Measurements from ENCODE around the gene PRDM1.

Gene PRDM1

DNA sequence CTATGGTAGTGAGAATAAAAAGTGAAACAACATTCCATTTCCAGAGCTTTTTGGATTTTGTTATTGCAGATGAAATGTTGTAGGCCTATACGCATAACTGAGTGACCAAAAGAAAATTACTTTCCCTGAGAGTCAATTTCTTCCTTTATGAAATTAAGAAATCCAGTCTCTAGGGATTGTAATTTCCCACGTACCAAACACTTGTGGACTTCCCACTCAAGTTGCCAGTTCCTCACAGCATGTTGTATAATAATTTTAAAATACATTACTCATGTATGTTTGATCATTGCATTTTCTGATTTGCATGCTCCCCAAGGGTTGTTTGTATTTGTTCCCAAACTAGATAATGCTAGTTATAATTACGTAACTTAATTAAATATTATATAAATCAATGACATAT is 12.0 kb upstream of the PRDM1 start:
- Histone ChIP-seq H3K9me3 (ENCODE audit: insufficient read depth, low read depth, low read length) (no peaks in the 10 kb centered on the region), H3K27ac (ENCODE audit: low read length) (no peak overlapping the region), H3K36me3 (ENCODE audit: insufficient read depth, low read depth, low read length) (no peaks in the 10 kb centered on the region), H3K4me1 (ENCODE audit: insufficient read depth, low read length) (no peaks in the 10 kb centered on the region), H3K27me3 (ENCODE audit: insufficient read depth, low read length) (no peaks in the 10 kb centered on the region), H3K9ac (ENCODE audit: low read depth, low read length) (no peak overlapping the region), H3K4me3 (ENCODE audit: low read length) (no peak overlapping the region)

DNA sequence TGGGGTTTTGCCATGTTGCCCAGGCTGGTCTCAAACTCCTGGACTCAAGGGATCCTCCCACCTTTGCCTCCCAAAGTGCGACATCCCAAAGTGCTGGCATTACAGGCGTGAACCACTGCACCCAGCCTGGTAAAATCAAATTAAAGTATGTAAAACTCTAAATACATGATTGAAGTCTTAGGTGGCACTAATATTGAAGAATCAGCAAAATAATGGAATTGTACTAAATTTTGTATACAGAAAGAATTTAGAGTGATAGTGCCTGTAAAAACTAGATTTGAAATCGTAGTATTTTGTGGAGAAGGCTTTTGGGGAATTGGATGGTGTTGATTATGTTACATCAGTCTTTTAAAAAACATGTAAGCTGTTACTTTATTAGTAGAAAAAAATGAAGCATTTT is 10.0 kb upstream of the PRDM1 start:
- H3K27ac ChIP-seq (ENCODE audit: low read length) = no peak overlapping the region
- no peak overlapping the region for H3K4me3 ChIP-seq (ENCODE audit: low read length)
- no peaks in the 10 kb centered on the region for H3K36me3 ChIP-seq (ENCODE audit: insufficient read depth, low read depth, low read length)
- H3K4me1 ChIP-seq (ENCODE audit: insufficient read depth, low read length) = no peaks in the 10 kb centered on the region
- no peak overlapping the region for H3K9ac ChIP-seq (ENCODE audit: low read depth, low read length)
- no peaks in the 10 kb centered on the region for H3K27me3 ChIP-seq (ENCODE audit: insufficient read depth, low read length)
- H3K9me3 ChIP-seq (ENCODE audit: insufficient read depth, low read depth, low read length) = no peaks in the 10 kb centered on the region

DNA sequence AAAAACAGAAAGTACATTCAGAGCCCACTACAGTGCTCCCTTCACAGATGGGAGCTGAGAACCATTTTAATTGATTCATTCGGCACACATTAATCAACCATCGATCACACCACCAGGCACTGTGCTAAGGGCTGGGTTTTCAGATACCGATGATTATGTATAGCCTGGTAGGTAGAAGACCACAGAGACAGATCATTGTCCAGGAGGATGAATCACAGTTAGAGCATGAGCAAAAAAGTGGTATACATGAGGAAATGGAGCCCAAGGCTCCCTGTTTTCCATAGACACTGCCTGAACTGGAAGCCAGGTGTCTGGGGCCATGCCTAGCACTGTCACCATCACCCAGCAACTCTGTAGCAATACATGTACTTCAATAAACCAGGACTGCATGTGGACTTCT is 9.0 kb upstream of the PRDM1 start:
- Histone ChIP-seq H3K27me3 (ENCODE audit: insufficient read depth, low read length) (no peaks in the 10 kb centered on the region), H3K4me1 (ENCODE audit: insufficient read depth, low read length) (no peaks in the 10 kb centered on the region), H3K36me3 (ENCODE audit: insufficient read depth, low read depth, low read length) (no peaks in the 10 kb centered on the region), H3K27ac (ENCODE audit: low read length) (no peak overlapping the region), H3K9ac (ENCODE audit: low read depth, low read length) (no peak overlapping the region), H3K9me3 (ENCODE audit: insufficient read depth, low read depth, low read length) (no peaks in the 10 kb centered on the region), H3K4me3 (ENCODE audit: low read length) (no peak overlapping the region)

DNA sequence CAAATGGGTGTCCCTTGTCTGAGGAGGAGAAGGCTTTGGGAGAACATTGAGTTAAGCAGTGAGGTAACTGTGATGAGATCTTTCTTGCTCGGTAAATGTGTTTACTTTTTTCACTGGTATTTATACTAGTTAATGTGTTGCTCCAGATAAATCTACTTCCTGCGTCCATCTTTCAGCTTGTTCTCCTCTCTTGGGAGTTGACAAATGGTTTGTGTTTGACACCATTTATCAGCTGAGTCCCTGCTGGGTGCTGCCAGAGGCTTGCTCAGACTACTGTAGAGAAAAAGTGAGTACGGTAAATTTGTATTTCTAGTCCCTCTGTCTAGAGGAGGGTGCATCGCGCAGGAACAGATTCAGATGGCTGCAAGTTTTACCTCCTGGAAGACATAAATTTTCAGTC is 8.3 kb upstream of the PRDM1 start:
- Histone ChIP-seq H3K27ac (ENCODE audit: low read length) (no peak overlapping the region), H3K27me3 (ENCODE audit: insufficient read depth, low read length) (no peaks in the 10 kb centered on the region), H3K9me3 (ENCODE audit: insufficient read depth, low read depth, low read length) (no peaks in the 10 kb centered on the region), H3K4me3 (ENCODE audit: low read length) (no peak overlapping the region), H3K4me1 (ENCODE audit: insufficient read depth, low read length) (no peaks in the 10 kb centered on the region), H3K9ac (ENCODE audit: low read depth, low read length) (no peak overlapping the region), H3K36me3 (ENCODE audit: insufficient read depth, low read depth, low read length) (no peaks in the 10 kb centered on the region; the same call in 1 of the 2 replicates)

DNA sequence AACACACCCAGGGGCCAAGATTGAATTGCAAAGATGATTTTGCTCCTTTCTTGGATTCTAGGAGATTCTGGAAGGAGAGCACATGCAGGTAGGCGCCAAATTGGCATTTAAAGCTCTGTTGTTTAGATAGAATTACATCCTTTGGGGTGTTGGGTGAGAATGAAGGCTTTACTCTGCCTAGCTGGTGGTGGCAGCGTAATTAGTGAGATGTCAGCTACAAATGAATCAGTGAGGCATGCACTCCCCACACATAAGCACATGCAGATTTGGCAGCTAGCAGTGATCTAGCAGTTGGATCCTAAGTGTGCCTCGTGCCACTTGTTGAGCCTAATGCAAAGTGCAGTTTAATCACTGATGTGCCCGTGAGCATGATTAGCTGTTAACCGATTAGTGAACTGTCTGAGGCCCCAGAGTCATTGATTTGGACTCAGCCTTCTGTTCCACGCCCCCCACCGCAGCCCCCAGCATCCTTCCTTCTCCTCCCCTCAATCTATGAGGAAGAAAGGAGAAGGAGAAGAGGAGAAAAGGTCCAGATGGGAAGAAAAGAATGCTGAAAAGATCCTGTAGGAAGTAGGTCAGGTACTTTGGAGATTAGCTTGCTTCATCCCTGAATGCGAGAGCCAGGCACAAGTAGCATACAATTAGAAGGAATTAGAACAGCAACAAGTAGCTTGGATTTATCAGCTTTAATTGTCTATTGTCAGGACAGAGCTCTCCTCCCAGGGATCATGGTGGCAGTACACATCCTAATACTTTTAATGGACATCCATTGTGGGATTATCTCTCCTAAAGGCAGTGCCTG is 6.0 kb upstream of the PRDM1 start:
- no peak overlapping the region for H3K9ac ChIP-seq (ENCODE audit: low read depth, low read length)
- peaks cover 3% of the 10 kb centered on the region; the same call in 1 of the 2 replicates for H3K27me3 ChIP-seq (ENCODE audit: insufficient read depth, low read length)
- no peaks in the 10 kb centered on the region; the same call in 1 of the 2 replicates for H3K36me3 ChIP-seq (ENCODE audit: insufficient read depth, low read depth, low read length)
- no peak overlapping the region for H3K4me3 ChIP-seq (ENCODE audit: low read length)
- H3K4me1 ChIP-seq (ENCODE audit: insufficient read depth, low read length) = peaks cover 3% of the 10 kb centered on the region
- H3K9me3 ChIP-seq (ENCODE audit: insufficient read depth, low read depth, low read length) = no peaks in the 10 kb centered on the region
- no peak overlapping the region for H3K27ac ChIP-seq (ENCODE audit: low read length)

DNA sequence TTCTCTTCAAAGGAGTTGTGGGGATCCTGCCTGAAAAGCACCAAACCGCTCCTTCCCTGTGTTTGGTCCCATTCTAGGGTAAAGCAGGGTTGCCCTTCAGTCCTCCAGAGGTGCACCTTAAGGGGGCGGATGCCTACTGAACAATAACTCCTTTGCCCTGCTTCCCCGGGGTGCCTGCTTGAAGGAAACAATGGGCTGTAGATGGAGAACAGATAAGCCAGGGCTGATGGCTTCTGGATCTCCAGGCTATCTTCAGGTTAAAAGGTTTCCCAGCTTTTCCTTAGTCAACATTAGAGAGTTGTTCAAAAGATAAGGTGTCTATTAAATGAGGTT is 5.4 kb upstream of the PRDM1 start:
- H3K9ac ChIP-seq (ENCODE audit: low read depth, low read length) = no peak overlapping the region
- H3K36me3 ChIP-seq (ENCODE audit: insufficient read depth, low read depth, low read length) = no peaks in the 10 kb centered on the region; the same call in 1 of the 2 replicates
- H3K9me3 ChIP-seq (ENCODE audit: insufficient read depth, low read depth, low read length) = no peaks in the 10 kb centered on the region
- peaks cover 8% of the 10 kb centered on the region; the same call in 1 of the 2 replicates for H3K27me3 ChIP-seq (ENCODE audit: insufficient read depth, low read length)
- peaks cover 9% of the 10 kb centered on the region for H3K4me1 ChIP-seq (ENCODE audit: insufficient read depth, low read length)
- H3K4me3 ChIP-seq (ENCODE audit: low read length) = no peak overlapping the region
- no peak overlapping the region for H3K27ac ChIP-seq (ENCODE audit: low read length)

DNA sequence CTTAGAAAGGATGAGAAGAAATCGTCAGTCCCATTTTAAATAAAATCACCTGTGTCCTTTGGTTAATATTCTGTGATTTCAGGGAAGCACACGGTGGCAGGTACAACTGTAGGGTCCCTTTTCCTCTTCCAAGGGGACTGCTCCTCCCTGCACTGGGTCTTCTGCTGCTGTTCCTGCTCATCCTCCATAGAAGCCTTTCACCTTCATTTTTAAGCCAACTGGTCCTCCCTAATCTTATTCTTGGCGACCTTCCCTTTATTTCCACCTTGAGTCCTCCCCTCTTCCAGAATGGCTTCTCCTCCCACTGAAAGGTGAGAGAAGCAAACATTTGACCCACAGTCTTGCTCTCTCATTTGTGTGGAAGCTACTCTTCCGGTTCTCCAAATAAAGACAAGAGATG is 4.4 kb upstream of the PRDM1 start:
- H3K27ac ChIP-seq (ENCODE audit: low read length) = no peak overlapping the region
- no peak overlapping the region for H3K4me3 ChIP-seq (ENCODE audit: low read length)
- no peak overlapping the region for H3K9ac ChIP-seq (ENCODE audit: low read depth, low read length)

DNA sequence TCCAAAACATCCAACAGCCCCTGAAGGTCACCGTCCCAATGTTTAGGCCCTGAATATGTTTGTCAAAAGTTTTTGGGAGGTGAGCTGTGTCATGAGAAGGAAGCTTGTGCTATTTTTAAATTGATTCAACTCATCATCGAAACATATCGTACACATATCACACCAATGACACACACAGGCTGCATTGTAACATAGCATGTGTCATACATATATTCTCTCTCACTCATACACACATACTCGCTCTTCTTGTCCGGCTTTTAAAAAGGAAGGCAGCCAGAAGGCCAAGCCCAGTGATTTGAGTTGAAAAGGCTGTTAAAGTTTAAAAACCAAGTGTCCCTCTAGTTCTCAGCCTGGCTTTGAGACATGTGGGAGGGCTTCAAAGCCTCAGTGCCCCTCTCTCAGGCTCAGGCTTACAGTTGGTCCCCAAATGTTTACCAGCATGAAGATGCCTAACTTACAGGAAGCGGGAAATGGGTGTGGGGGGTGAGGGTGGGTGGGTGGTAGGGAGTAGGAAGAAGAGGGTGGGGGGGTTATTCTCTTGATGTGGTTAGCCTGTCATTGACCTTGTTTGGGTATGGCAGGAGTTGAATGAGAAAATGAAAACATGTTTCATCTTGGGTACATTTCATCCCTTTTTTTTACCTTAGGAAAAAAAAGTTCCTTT is 3.3 kb upstream of the PRDM1 start:
- H3K36me3 ChIP-seq (ENCODE audit: insufficient read depth, low read depth, low read length) = no peaks in the 10 kb centered on the region; the same call in 1 of the 2 replicates
- H3K4me1 ChIP-seq (ENCODE audit: insufficient read depth, low read length) = peaks cover 13% of the 10 kb centered on the region
- H3K4me3 ChIP-seq (ENCODE audit: low read length) = no peak overlapping the region
- no peaks in the 10 kb centered on the region for H3K9me3 ChIP-seq (ENCODE audit: insufficient read depth, low read depth, low read length)
- no peak overlapping the region for H3K9ac ChIP-seq (ENCODE audit: low read depth, low read length)
- H3K27ac ChIP-seq (ENCODE audit: low read length) = no peak overlapping the region
- peaks cover 25% of the 10 kb centered on the region; the same call in 1 of the 2 replicates for H3K27me3 ChIP-seq (ENCODE audit: insufficient read depth, low read length)

More for the DNA sequence above, 4.4 kb upstream of the PRDM1 start:
- H3K36me3 ChIP-seq (ENCODE audit: insufficient read depth, low read depth, low read length) = no peaks in the 10 kb centered on the region; the same call in 1 of the 2 replicates
- peaks cover 15% of the 10 kb centered on the region; the same call in 1 of the 2 replicates for H3K27me3 ChIP-seq (ENCODE audit: insufficient read depth, low read length)
- peaks cover 9% of the 10 kb centered on the region for H3K4me1 ChIP-seq (ENCODE audit: insufficient read depth, low read length)
- H3K9me3 ChIP-seq (ENCODE audit: insufficient read depth, low read depth, low read length) = no peaks in the 10 kb centered on the region

DNA sequence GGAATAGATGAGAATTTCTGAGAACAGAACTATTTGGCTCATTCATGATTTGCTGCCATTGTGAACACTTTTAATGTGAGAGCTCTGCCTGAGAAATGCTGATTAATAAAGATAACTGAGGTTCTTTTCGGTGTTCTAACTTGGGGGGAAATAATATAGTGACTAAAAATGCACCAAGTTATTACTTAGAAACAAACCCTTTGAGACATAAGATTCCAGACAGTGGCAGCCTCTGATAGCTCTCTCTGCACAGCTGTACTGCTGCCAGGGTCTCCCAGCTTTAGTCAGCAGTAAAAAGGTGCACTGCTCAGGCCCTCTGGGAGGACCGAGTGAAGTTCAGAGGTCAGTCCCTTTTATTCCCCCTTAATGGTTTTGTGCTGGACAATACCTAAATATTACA is 2.5 kb upstream of the PRDM1 start:
- Histone ChIP-seq H3K9ac (ENCODE audit: low read depth, low read length) (no peak overlapping the region), H3K4me1 (ENCODE audit: insufficient read depth, low read length) (peaks cover 20% of the 10 kb centered on the region), H3K9me3 (ENCODE audit: insufficient read depth, low read depth, low read length) (no peaks in the 10 kb centered on the region), H3K27me3 (ENCODE audit: insufficient read depth, low read length) (peaks cover 25% of the 10 kb centered on the region; the same call in 1 of the 2 replicates), H3K36me3 (ENCODE audit: insufficient read depth, low read depth, low read length) (no peaks in the 10 kb centered on the region; the same call in 1 of the 2 replicates), H3K27ac (ENCODE audit: low read length) (no peak overlapping the region), H3K4me3 (ENCODE audit: low read length) (no peak overlapping the region)

DNA sequence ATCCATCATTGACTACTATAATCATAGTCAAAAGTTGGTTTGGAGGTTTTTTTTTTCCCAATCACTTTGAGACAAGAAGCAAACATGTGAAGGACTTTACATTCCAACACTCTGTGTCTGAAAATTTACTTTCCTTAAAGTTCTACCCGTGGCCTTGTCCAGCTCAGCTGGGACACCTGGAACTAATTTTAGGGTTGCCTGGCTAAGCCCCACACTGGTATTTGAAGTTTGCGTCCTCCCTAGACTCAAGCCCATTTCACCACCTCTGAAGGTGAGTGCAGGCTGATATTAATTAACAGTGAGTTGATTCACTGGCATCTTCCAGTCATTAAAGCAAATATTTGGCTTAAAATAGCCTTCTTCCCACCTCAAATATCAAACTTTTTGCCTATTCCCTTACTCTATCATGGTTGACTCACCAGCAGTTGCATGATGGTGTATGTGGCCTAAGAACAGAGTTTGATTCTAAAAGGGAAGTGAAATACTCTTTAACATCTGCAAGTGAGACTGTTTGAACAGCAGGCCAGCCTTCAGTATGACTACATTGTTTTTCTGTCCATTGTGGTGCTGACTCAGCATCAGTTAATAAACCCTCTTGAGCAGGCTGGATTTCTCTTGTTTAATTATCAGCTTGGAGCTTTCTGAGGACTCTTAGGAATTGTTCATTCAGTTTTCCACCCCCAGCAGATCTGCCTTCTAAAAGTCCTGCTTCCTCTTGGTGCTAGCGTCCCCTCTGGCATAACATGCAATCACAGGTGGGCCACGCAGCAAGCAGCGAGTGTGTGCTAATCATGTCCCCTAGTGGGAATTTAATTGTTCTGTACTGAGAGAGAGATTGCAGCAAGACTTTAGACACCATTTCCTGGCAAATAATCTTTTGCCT is 1.8 kb upstream of the PRDM1 start:
- peaks cover 25% of the 10 kb centered on the region; the same call in 1 of the 2 replicates for H3K27me3 ChIP-seq (ENCODE audit: insufficient read depth, low read length)
- H3K36me3 ChIP-seq (ENCODE audit: insufficient read depth, low read depth, low read length) = no peaks in the 10 kb centered on the region; the same call in 1 of the 2 replicates
- peaks cover 20% of the 10 kb centered on the region for H3K4me1 ChIP-seq (ENCODE audit: insufficient read depth, low read length)
- H3K27ac ChIP-seq (ENCODE audit: low read length) = no peak overlapping the region
- H3K9ac ChIP-seq (ENCODE audit: low read depth, low read length) = no peak overlapping the region
- H3K9me3 ChIP-seq (ENCODE audit: insufficient read depth, low read depth, low read length) = no peaks in the 10 kb centered on the region
- no peak overlapping the region for H3K4me3 ChIP-seq (ENCODE audit: low read length)

DNA sequence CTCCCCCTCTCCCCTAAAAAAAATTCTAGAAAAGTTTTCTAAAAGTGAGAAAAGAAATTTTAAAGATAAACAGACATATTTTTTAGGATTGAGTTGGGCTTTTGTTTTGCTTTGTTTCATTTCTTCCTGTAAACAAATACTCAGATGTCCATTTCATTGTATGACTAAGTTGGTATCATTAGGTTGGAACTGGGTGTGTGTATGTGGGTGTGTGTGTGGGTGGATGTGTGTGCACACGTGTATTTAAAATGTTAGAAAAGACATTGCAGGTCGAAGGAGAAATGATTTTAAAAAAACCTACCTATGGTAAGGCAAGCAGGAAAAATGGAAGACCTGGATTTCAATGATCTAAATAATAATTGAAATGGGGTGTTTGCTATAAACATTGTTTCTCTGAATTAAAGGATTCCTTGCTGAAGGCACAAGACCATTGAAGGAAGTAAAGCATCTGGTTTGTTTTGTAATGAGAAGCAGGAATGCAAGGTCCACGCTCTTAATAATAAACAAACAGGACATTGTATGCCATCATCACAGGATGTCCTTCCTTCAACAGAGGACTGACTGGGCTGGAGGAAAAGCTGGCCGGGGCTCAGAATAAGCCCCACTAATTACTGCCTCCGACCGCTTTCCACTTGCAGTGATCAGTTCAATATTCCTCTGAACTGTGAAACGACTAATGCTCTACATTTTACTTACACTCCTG is 996 bp upstream of the PRDM1 start:
- peaks cover 25% of the 10 kb centered on the region; the same call in 1 of the 2 replicates for H3K27me3 ChIP-seq (ENCODE audit: insufficient read depth, low read length)
- no peak overlapping the region for H3K27ac ChIP-seq (ENCODE audit: low read length)
- H3K36me3 ChIP-seq (ENCODE audit: insufficient read depth, low read depth, low read length) = no peaks in the 10 kb centered on the region; the same call in 1 of the 2 replicates
- H3K9ac ChIP-seq (ENCODE audit: low read depth, low read length) = peak overlapping the region; percentile 45; the same call in 1 of the 2 replicates
- peaks cover 20% of the 10 kb centered on the region for H3K4me1 ChIP-seq (ENCODE audit: insufficient read depth, low read length)
- H3K4me3 ChIP-seq (ENCODE audit: low read length) = peak overlapping the region; percentile 75
- no peaks in the 10 kb centered on the region for H3K9me3 ChIP-seq (ENCODE audit: insufficient read depth, low read depth, low read length)

Measured in iPS-20b (cell line).